Measurements from ENCODE around the gene ZNF221. TPM values are rescaled to one million over a fixed set of nuclear protein-coding genes. Genes with fewer than 3 reads are reported as not detected.

Gene ZNF221
- total and polyA plus RNA-seq, 2 experiments from 2014 or later, result 0.54 to 9.3 TPM

GRCh38 chr19:43908659-43909058, 42.4 kb upstream of the ZNF221 start:
- no peak for DNase-seq (ENCODE audit: low read depth in 1 of 2, low spot score in 1 of 2)
- Histone ChIP-seq H3K27ac (no peak overlapping the region), H3K36me3 (peaks cover 2% of the 10 kb centered on the region), H3K4me3 (no peak overlapping the region), H3K4me1 (ENCODE audit: low read depth) (no peaks in the 10 kb centered on the region), H3K9me3 (ENCODE audit: low read depth) (peaks cover 5% of the 10 kb centered on the region), H3K27me3 (no peaks in the 10 kb centered on the region)
- no peak for TF ChIP-seq CTCF (IDR thresholded peaks at IDR 0.05; ENCODE audit: low read depth, low read length)

- DNase-seq (ENCODE audit: low read depth in 1 of 2, low spot score in 1 of 2), result no peak
- Histone ChIP-seq H3K27me3 (no peaks in the 10 kb centered on the region), H3K4me1 (ENCODE audit: low read depth) (no peaks in the 10 kb centered on the region), H3K27ac (no peak overlapping the region), H3K4me3 (no peak overlapping the region), H3K9me3 (ENCODE audit: low read depth) (peaks cover 8% of the 10 kb centered on the region), H3K36me3 (peaks cover 24% of the 10 kb centered on the region)
- TF ChIP-seq CTCF (IDR thresholded peaks at IDR 0.05; ENCODE audit: low read depth, low read length), result no peak
Measured at GRCh38 chr19:43910884-43911283, 40.1 kb upstream of the ZNF221 start.

GRCh38 chr19:43913383-43913782, 37.6 kb upstream of the ZNF221 start:
- H3K36me3 ChIP-seq, result peaks cover 47% of the 10 kb centered on the region
- no peaks in the 10 kb centered on the region for H3K27me3 ChIP-seq
- H3K9me3 ChIP-seq (ENCODE audit: low read depth), result peaks cover 8% of the 10 kb centered on the region
- DNase-seq (ENCODE audit: low read depth in 1 of 2, low spot score in 1 of 2), result no peak
- H3K4me1 ChIP-seq (ENCODE audit: low read depth), result no peaks in the 10 kb centered on the region
- no peak for TF ChIP-seq CTCF (IDR thresholded peaks at IDR 0.05; ENCODE audit: low read depth, low read length)
- H3K27ac ChIP-seq, result no peak overlapping the region
- H3K4me3 ChIP-seq, result no peak overlapping the region

GRCh38 chr19:43914051-43914450, 37.0 kb upstream of the ZNF221 start:
- Histone ChIP-seq H3K9me3 (ENCODE audit: low read depth) (peaks cover 8% of the 10 kb centered on the region), H3K36me3 (peaks cover 54% of the 10 kb centered on the region), H3K27ac (no peak overlapping the region), H3K4me1 (ENCODE audit: low read depth) (no peaks in the 10 kb centered on the region), H3K4me3 (no peak overlapping the region), H3K27me3 (no peaks in the 10 kb centered on the region)
- no peak for DNase-seq (ENCODE audit: low read depth in 1 of 2, low spot score in 1 of 2)
- TF ChIP-seq CTCF (IDR thresholded peaks at IDR 0.05; ENCODE audit: low read depth, low read length), result no peak

- H3K4me3 ChIP-seq, result no peak overlapping the region
- no peak for TF ChIP-seq CTCF (IDR thresholded peaks at IDR 0.05; ENCODE audit: low read depth, low read length)
- H3K27me3 ChIP-seq, result no peaks in the 10 kb centered on the region
- no peak for DNase-seq (ENCODE audit: low read depth in 1 of 2, low spot score in 1 of 2)
- H3K27ac ChIP-seq, result no peak overlapping the region
- no peaks in the 10 kb centered on the region for H3K9me3 ChIP-seq (ENCODE audit: low read depth)
- peaks cover 66% of the 10 kb centered on the region for H3K36me3 ChIP-seq
- no peaks in the 10 kb centered on the region for H3K4me1 ChIP-seq (ENCODE audit: low read depth)
Measured at GRCh38 chr19:43923875-43924274, 27.2 kb upstream of the ZNF221 start.

- no peaks in the 10 kb centered on the region for H3K9me3 ChIP-seq (ENCODE audit: low read depth)
- peaks cover 4% of the 10 kb centered on the region for H3K4me1 ChIP-seq (ENCODE audit: low read depth)
- H3K27me3 ChIP-seq, result no peaks in the 10 kb centered on the region
- TF ChIP-seq CTCF (IDR thresholded peaks at IDR 0.05; ENCODE audit: low read depth, low read length), result no peak
- no peak for DNase-seq (ENCODE audit: low read depth in 1 of 2, low spot score in 1 of 2)
- no peak overlapping the region for H3K27ac ChIP-seq
- H3K36me3 ChIP-seq, result peaks cover 65% of the 10 kb centered on the region
- H3K4me3 ChIP-seq, result no peak overlapping the region
Measured at GRCh38 chr19:43928820-43929219, 22.2 kb upstream of the ZNF221 start.
